Fibroblast of skin of right biceps (primary cell): ENCODE data around the gene OR2AG1.
A peak's percentile ranks its signal among the peaks of the same experiment; 100 is the strongest.

Source experiments
- DNase-seq: peaks from one replicate; pipeline ENCODE4 v3.0.0-alpha.2; 2013

Gene OR2AG1, protein sequence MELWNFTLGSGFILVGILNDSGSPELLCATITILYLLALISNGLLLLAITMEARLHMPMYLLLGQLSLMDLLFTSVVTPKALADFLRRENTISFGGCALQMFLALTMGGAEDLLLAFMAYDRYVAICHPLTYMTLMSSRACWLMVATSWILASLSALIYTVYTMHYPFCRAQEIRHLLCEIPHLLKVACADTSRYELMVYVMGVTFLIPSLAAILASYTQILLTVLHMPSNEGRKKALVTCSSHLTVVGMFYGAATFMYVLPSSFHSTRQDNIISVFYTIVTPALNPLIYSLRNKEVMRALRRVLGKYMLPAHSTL

DNA sequence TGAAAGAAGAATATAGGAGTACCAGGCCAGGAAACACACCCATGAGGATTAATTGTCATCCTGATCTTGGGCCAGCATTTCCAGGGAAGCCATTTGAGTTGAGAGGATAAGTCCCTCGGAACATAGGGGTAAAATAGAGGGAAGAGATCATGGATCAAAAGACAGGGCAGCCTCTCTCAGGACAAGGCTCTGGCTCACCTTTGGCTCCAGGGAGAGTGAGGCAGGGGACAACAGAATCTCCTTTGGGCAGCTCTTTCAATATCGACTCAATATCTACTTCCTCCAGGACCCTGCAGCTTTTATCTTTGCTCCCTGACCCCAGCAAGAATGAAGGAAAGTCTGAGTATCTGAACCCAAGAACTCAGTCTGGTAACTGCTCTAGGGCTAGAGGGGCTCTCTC is at the start of gene OR2AG1:
Gene OR2AG1, plus strand, starts transcription at position 301 of the 400 bp plus-strand sequence. CDS start 2,018 bp downstream, outside the sequence.
- no peak for DNase-seq

DNA sequence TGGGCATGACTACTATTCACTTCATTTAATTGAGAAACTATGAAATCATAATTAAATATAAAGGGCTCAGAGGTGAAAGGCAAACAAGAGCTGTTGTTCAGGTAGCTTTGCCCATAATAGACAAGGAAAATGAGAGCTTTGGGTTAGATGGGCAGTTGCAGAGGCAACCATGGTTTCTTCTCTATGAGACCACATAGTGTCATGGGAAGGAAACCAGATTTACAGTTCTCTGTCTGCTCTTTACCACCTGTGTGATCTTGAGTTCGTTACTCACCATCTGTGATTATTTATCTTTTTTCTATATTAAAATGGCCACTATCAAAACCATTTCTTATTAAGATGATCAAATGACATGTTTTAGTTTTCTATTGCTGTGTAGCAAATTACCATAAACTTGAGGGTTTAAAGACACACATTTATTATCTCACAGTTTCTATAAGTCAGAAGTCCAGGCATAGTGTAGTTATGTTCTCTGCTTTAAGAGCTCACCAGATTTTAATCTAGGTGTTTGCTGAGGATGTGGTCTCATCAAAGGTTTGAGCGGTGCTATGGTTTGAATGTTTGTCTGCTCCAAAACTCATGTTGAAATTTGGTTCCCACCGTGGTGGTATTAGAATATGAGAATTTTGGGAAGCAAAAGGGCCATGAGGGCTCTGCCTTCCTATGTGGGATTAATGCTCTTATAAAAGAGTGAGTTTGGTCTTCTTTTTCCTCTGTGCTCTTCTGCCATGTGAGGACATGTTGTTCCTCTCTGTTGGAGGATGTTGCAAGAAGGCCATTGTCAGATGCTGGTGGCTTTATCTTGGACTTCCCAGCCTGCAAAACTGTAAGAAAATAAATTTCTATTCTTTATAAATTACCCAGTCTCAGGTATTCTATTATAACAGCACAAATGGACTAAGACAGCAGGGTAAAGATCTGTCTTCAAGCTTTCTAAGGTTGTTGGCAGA is 49.2 kb upstream of the OR2AG1 start:
- DNase-seq = no peak

GRCh38 chr11:6734616-6735015 is 48.2 kb upstream of the OR2AG1 start:
- DNase-seq = no peak

GRCh38 chr11:6735306-6735705 is 47.5 kb upstream of the OR2AG1 start:
- peak; percentile 32 for DNase-seq

DNA sequence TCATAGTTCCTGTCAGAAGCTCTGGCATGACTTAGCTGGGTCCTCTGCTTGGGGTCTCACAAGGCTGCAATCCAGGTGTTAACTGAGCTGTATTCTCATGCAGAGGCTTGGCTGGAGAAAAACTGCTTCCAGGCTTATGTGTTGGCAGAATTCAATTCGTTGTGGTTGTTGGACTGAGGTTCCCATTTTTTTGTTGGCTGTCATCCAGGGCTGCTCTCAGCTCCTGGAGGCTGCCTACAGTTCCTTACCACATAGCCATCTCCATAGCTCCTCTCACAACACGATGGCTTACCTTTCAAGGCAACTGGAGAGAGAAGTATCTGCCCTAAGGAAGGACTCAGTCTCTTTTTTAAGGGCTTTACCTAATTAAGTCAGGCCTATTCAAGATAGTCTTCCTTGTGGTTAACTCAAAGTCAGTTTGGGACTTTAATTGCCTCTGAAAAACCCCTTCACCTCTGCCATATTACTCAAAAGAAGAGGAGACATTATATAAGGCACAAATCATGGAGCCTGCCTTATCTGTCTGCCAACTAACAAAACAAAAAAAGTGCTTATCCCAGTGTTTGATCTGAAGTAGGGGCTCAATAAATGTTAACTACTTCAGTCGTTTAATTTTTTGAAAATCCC is 46.2 kb upstream of the OR2AG1 start:
- DNase-seq = peak; percentile 8

- DNase-seq = peak; percentile 39
These were observed 44.9 kb upstream of the OR2AG1 start for GRCh38 chr11:6737872-6738466.

- no peak for DNase-seq
These were observed 44.2 kb upstream of the OR2AG1 start for GRCh38 chr11:6738590-6738989.

- no peak for DNase-seq
These were observed 40.6 kb upstream of the OR2AG1 start for GRCh38 chr11:6742260-6742659.

DNA sequence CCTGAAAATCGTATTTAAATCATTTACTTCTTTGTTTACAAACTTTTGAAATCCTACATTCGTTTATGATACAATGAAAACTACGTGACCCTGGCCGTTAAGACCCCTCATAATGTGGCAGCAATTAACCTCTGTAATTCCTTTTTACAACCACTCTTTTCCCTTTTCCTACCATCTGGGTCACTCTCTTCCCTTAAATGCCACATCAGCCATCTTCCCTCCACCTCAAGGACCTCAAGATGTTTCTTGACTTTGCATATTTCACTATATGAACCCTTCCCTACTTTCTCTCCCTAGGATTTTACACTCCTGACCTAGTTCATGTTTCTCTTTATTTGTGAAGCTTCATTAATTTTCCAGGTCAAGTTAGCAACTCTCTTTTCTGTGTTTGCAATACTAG is 37.8 kb upstream of the OR2AG1 start:
- no peak for DNase-seq

DNA sequence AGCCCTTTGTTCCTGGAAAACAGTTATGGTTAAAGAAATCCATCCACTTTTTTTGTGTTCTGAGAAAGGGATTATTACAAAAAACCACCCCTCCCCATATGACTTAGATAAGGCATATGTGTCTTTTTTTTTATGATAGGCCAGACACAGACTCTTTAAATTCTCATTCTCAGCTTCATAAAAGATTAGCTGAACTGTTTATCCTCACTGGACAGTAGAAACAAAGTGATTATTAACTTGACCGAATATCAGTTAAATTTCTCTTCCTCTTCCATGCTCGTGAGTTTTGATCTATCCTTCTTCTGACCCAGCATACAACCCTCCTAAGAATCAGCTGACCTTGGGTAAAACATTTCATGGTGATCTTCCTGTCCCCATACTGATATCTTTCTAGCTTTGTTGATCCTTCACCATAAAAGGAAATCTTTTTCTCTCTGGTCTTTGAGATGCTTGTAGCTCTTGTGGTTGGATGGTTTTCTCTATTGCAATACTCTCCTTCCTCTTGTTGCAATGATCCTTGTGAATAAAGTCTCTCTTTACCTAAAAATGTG is 37.3 kb upstream of the OR2AG1 start:
- DNase-seq = no peak

- DNase-seq = no peak
These were observed 36.7 kb upstream of the OR2AG1 start for GRCh38 chr11:6746086-6746618.

DNA sequence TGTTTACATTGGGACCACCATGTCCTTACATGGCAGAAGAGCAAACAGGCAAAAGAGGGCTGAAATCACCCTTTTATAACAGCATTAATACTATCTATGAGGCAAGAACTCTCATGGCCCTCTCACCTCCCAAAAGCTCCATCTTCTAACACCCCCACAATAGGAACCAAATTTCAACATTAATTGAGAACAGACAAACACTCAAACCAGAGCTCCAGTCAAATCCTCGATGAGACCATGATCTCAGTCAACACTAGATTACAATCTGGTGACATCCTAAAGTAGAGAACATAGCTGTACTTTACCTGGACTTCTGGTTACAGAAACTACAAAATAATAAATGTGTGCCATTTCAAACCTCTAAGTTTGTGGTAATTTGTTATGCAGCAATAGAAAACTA is 36.2 kb upstream of the OR2AG1 start:
- no peak for DNase-seq

DNA sequence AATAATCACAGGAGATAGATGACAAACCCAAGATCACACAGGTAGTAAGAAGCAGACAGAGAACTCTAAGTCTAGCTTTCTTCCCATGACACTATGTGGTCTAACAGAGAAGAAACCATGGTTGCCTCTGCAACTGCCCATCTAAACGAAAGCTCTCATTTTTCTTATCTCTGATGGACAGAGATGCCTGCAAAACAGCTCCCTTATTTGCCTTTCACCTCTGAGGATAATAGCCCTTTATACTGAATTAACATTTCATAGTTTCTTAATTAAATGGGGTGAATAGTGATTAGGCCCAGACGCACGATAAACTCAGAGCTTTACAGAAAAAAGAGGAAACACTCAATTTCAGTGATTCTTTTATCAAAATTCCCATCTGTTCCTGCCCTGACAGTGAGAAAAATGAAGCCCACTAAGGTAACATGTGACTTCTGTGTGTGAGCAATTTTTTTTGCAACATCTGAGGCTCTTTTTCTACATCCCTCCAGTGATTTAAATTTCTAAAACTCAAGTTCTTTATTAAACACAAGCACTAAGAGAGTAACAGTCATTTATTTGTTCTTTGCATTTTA is 35.6 kb upstream of the OR2AG1 start:
- no peak for DNase-seq

DNA sequence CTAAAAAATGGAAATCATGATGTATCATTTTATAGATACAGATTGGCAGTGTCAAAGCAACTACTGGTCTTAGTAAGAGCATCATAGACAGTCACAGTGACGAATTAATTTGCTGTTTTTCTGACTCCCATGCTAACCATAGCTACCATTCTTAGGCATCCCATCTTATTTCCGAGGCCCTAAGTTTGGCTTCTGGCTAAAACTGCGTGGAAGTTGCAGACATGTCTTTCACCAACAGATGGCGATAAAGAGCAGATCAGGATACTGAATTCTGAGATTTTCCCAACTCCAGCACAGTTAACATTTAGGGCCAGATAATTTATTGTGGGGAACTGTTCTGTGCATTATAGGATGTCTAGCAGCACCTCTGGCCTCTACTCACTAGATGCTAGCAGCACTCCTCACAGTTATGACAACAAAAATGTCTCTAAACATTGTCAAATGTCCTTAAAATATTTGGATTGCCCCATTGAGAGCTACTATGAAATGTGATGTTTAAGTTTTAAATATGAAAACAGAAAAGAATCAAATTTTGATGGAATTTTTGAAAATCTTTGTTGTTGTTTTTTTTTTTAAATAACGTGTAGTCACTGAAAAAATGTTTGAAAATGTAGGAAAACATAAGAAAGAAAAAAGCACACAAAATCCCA is 27.4 kb upstream of the OR2AG1 start:
- peak; percentile 20 for DNase-seq

DNA sequence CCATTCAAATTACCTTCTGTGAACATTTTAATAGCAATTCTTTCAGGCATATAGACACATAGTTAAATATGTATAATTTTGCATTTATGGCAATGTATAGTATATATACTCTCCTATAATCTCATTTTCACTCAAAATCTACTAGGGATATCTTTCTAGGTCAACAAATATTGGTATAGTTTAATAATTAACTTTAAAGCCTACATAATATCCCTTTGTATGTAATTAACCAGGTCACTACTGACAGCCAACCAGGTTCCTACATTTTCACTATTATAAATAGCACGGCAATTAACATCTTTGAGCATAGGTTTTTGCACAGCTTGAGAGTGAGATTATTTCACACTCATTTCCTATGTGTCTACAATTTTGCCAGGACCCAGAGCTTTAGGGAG is 26.9 kb upstream of the OR2AG1 start:
- DNase-seq = no peak

- peak; percentile 36 for DNase-seq
These were observed 25.4 kb upstream of the OR2AG1 start for GRCh38 chr11:6757373-6757967.

DNA sequence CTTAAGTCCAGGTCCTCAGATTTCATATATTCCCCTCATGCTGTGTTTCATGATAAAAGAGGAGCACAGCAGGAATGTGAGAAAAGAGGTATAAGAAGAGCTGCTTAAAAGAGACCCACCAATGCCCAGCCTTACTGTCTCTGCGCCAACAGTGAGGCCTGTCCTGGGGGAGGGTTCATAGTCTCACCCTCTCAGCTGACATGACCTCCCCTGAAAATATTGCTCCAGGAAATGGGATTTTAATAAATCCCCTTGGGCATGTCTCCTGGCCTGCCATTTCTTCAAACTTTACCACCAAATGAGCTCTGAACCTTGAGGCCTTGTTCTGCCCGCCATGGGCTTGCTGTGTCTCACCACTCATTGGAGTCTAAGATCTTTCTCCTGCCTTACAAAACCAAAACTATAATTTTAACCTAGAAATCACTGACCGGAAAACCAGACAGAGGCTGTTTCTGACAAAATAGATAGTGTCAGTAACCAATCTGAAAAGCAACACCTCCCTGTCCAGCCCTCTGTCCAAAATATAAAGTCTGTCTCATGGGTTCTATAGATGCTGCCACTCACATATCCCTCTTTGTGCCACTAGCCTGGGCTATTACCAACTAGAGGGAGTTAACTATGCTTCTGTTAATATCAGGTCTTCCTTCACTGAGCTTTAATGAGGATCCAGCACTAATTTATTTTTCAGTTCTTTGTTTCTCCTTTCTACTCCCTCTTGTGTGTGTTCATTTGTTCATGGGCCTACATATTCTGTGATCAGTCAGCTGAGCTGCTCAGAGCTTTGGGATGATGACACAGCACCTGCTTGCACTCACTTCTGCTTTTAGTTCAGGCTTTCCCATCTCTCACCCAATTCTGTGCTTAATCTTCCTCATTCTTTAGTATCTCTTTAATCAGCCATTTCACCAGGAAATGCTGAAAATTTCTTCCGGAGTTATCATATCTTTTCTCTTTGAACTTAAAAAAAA is 10.6 kb upstream of the OR2AG1 start, which contains the start of gene OR2AG2:
Gene OR2AG2, minus strand, starts transcription at position 51 of the 968 bp plus-strand sequence. CDS start 3,019 bp downstream, outside the sequence.
- no peak for DNase-seq

GRCh38 chr11:6778518-6778917 is 4.3 kb upstream of the OR2AG1 start:
- no peak for DNase-seq

GRCh38 chr11:6780829-6781228 is 2.0 kb upstream of the OR2AG1 start:
- no peak for DNase-seq

GRCh38 chr11:6790546-6790945 is 7.7 kb downstream of the OR2AG1 start:
- no peak for DNase-seq
